CD4-positive, alpha-beta T cell treated with Interleukin-1 beta for 1 hour (primary cell): ENCODE data around the gene DPPA5.
"Not testable (repeated sequence)": the region's sequence is repeated elsewhere in the genome, so short reads cannot be mapped to it uniquely, and the experiment has no call there.

Experiments
- DNase-seq, 2 donors: peaks; one replicate each; pipeline ENCODE4 v3.0.0-alpha.2; 2020 to 2022

The DPPA5 gene

DNA sequence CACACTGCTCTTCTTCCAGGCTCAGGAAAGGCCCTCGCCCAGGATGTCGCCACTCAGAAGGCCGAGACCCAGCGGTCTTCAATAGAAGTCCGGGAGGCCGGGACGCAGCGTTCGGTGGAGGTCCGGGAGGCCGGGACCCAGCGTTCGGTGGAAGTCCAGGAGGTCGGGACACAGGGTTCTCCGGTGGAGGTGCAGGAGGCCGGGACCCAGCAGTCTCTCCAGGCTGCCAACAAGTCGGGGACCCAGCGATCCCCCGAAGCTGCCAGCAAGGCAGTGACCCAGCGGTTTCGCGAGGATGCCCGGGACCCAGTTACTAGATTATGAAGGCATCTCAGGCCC is 9.4 kb upstream of the DPPA5 start:
- no peak for DNase-seq

DNA sequence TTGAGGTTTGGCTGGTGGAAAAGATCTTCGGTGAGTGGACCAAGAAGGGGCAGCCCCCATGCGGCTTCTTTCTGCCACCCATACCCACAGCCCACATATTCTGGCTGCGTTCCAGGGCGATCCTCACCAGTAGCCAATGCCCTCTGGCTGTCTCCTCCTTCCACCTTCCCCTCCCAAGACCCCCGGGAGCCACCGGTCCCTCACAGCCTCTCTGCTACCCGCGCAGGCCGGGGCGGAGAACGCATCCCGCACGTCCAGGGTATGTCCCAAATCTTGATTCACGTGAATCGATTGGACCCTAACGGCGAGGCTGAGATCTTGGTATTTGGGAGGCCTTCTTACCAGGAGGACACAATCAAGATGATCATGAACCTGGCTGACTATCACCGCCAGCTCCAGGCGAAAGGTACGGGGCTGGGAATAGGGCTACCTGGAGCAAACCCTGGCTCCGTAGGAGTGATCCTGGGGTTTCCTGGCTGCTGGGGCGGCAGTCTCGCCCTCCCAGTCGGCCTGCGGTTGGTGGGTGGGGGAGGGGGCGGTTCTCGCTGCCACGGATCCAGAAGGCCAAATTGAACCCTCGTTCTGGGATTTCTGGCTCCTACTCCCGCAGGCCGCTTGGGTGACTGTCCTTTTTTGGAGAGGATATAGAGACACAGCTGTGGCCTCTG is 8.9 kb upstream of the DPPA5 start:
- DNase-seq, result no peak

DNA sequence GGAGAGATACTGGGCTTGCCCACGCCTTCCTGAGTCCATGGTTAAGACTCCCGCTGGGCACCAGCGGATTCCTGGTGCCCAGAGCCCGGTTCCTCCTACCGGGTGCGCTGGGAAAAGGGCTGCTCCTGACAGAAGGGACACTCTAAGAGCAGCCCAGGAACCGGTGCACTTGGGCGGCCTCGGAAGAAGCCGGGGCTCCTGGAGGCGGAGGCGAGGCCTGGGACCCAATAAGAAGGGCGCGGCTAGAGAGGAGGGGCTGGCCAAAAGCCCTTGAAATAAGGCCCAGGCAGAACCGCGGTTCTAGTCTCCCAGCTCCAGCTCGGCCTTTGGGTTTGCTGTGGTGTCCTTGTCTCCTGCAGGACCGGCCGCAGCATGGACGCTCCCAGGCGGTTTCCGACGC is 8.3 kb upstream of the DPPA5 start, which contains the start of gene KHDC3L:
Gene KHDC3L, plus strand, starts transcription at position 301 of the 400 bp plus-strand sequence. Its CDS starts 72 bp downstream, at position 373.
- no peak for DNase-seq

DNA sequence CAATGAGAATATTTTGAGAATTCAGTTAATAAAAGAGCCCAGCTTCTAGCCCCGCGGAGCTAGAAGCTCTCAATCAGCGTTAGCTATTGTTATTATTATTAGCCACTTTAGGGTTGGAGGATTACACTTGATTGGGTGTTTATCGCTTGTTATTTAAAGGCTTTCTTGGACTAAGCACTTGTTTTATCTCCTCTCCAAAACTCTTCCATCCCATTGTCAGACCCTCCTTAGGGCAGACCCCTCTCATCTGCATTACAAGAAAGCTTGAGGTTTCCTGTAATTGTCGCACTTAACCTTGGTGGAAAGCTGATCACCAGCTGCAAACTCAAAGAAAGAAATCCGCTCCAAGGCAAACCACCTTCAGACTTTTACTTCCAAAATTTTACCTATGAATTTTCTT is 4.8 kb downstream of the DPPA5 start:
- DNase-seq, result no peak

DNA sequence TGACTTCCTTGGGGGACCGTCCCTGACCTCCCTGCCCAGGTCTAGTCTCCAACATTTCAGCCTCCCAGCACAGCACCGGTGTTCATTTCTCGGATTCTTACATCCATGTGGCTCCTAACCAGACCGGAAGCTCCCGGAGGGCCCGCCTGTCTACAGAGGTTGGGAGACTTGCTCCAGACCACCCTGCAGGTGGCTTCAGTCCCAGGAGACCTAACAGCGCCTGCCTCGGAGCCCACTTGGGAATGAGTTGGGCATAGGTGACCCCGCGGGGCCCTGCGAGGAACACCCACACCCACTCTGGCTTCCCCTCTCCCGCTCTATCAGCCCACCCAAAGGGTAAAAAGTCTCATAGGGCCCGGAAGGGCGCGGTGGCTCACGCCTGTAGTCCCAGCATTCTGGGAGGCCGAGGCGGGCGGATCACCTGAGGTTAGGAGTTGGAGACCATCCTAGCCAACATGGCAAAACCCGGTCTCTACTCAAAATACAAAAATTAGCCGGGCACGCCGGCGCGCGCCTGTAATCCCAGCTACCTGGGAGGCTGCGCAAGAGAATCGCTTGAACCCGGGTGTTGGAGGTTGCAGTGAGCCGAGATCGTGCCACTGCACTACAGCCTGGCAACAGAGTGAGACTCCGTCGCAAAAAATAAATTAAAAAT is 5.4 kb downstream of the DPPA5 start:
- DNase-seq, result no peak

DNA sequence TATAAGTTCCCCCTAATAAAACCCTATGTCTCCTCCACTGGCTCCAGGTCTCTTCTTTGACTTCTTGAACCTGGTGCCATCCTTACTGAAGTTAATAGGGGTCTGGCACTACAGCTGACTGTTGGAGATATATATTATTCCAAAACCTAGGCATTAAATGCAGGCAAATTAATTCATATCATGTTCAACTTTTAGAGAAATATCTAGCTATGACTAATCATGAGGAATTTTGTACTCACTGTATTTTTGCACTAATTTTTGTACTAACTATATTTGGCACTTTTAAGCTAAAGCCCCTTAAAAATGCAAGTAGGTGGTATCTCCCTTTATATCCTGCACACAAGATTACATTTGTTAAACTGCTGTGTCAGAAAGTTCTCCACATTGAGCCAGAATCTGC is 10.9 kb downstream of the DPPA5 start:
- DNase-seq, result no peak

DNA sequence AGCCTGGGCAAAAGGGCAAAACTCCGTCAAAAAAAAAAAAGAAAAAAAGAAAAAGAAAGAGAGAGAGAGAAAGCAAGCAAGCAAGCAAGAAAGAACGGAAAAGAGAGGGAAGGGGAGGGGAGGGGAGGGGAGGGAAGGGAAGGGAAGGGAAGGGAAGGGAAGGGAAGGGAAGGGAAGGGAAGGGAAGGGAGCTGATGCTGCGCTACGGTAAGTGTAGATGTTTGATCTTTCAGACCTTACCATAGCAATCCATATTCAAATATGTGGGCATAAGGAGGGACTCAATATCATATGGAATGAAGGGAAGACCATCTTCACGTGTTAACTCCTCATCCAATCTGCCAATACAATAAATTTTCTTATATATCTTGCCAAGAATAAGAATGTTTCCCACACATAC is 11.9 kb downstream of the DPPA5 start:
- no peak for DNase-seq

DNA sequence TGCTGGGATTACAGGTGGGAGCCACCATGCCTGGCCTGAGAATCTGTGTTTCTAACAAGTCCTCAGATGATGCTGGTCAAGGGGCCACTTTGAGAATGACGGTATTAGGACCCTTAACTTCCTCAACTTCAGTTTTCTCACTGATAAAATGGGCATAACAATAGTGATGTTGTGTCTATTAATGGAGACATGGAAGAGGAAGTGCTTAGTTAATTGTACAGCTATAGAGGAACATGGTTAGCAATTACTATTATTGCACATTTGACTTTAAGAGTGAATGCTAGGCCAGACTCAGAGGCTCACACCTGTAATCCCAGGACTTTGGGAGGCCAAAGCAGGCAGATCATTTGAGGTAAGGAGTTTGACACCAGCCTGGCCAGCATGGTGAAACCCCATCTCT is 12.7 kb downstream of the DPPA5 start:
- no peak for DNase-seq

DNA sequence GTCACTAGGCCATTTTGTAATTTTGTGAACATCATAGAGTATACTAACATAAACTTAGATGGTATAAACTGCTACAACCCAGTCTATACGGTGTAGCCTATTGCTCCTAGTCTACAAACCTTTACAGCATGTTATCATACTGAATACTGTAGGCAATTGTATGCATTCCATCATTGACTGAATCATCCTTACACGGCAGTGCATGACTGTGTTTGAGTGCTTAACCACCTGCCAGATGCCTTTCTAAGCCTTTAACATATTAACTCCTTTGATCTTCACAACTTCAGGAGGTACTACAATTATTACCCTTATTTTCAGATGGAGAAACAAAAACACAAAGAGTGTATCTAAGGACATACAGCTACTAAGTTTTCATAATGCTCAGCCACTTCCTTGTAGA is 14.0 kb downstream of the DPPA5 start:
- no peak for DNase-seq

DNA sequence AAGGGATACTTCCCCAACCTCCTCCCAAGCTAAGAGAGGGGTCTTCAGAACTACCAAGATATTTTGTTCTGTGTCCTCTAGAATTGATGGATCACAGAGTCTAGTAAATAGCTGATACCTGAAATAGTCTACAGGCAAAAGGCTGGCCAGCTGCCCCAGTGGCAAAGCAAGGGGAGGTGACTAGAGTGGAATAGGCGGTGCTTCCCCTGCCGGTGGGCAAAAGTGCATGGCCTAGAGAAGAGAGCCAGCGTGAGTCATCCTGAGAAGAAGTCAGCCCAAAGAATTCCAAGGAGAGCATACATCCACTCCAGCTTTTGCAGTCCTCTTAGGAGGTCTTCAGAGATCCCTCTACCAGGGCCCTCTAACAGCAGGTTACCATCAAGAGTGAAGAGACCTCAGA is 14.7 kb downstream of the DPPA5 start:
- DNase-seq, result no peak

DNA sequence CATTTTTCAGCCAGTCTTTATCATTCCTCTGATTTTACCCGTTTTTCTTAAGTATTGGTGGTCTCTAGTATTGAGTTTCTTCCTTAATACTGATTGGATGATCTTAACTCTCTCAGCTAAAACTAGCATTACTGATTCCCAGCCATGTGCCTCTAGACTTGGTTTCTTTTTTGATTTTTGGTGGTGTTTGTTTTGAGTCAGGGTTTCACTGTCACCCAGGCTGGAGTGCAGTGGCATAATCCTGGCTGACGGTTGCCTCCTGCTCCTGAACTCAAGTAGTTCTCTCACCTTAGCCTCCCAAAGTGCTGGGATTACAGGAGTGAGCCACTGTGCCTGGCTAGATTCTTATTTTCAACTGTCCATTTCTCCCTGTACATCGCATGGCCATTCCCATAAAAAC is 24.9 kb downstream of the DPPA5 start:
- DNase-seq, result no peak

DNA sequence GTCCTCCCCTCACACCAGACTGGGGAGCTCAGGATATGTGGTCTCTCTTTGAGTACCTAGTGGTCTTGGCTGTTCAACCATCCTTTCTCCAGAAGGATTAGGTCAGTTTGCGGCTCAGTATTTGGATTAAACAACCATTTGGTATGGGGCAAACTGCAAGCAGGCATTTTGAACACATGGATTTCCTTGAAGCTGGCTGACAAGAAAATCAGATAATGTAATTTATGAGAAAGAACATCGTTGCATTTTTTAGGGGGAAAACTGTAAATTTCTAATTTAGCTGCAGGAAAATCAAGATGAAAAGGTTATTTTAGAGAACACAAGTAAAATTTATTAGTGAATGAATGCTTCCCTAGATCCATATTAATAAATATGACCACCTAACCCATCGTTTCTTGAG is 25.3 kb downstream of the DPPA5 start:
- DNase-seq, result no peak

DNA sequence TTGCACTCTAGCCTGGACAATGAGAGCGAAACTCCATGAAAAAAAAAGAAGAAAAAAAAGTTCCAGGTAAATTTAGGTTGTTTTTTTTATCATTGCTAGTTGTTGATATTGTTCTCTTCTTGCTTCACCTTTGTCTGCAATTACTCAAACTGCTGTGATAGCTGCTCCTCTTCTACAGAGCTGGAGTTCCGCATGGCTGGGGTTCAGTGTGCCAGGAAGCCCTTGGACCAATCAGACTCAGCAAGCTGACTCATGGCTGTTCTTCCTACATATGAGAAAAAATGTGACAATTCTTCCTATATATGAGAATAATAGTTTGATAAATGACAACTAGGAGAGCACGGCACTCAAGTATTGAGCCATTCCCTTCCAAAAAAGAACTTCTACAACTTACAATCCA is 28.4 kb downstream of the DPPA5 start:
- no peak for DNase-seq

DNA sequence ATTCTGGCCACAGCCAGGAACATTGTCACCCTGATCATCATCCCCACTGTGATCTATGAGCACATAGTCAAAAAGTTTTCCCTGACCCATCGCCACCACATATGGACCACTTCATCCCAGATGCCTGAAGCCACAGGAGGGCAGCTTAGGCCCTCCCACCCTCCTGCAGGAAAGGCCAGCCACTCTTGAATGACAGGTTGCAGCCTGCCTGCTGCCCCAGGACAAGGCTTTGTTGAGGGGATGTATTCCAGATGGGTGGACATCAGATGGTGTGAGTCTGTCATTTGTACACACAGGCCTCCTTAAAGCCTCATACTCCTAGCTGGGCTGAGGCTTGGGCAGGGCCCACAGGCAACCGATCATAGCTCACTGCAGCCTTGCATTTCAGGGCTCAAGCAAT is 30.8 kb downstream of the DPPA5 start:
- no peak for DNase-seq

DNA sequence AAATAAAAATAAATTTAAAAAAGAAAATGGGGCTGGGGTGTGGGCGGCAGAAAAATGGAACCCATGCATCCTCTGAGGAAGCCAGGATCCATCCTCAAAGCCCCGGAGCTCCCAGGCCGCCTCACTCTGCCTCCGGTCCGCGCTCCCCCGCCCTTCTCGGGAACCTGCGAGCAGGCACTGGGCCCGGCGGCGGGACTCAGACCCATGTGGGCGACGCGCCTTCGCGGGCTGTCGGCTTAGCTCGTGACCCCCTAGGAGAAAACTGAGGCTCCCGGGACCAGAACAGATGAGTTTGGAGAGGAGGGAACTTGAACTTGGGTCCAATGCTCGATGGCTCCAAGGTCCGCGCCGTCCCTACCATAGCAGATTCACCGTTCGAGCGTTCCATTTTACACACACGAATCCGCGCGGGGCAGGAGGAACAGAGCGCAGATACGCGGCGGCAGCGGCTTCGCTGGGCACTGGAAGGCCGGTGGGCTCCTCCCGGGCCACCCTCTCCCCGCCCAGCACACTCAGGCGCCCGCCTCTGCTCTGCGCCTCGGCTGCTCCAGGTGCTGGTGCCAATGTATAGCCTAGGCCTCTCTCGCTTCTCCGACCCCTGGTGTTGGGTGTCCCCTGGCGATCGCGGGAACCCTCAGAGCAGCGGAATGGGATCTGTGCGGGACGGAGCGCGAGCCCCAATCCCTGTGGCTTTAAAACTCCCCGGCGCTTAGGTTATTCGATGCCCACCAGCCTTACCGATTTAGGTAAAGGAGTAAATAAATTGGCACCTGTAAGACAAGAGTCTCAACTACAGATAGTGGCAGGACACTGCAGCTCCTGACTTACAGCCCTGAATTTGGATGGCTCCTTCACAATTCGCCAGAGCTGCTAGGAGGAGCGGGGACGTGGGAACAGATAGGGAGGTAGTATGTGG is 39.2 kb downstream of the DPPA5 start:
- no peak for DNase-seq

DNA sequence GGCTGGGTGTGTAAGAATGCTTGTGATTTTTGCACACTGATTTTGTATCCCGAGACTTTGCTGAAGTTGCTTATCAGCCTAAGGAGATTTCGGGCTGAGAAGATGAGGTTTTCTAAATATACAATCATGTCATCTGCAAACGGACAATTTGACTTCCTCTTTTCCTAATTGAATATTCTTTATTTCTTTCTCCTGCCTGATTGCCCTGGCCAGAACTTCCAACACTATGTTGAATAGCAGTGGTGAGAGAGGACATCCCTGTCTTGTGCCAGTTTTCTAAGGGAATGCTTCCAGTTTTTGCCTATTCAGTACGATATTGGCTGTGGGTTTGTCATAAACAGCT is 43.6 kb downstream of the DPPA5 start:
- not testable (repeated sequence) for DNase-seq

DNA sequence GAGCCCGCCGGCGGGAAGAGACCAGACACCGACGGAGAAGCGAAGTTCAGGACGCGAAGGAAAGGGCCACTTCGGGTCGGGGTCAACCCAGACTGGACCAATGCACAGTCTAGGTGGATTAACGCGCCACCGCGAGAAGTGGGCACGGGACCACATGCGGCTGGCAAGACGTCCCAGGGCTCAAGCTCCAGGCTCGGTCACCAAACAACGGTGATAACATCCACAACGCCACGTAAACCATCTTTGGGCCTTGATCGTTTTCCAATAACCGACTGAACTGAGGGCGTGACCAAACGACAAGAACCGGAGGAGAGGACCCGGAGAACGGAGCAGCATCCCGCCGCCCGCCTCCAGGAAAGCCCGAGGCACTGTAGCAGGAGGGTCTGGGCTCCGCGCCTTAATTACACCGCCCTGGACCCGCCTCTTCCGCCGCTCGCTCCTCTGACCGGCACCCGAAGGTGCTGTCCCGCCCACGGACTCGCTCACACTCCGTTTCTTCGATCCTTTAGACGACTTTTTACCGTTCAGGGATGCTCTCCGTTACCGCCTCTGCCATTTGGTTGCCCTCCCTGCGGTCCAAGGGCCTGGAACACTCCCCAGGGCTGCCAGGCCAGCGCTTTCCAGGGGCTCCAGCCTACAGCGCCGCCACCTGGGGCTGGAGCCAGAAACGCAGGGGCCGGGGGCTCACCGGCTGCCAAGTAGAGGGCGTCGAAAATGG is 44.1 kb downstream of the DPPA5 start:
- DNase-seq, result peak; percentile 44 to 53

DNA sequence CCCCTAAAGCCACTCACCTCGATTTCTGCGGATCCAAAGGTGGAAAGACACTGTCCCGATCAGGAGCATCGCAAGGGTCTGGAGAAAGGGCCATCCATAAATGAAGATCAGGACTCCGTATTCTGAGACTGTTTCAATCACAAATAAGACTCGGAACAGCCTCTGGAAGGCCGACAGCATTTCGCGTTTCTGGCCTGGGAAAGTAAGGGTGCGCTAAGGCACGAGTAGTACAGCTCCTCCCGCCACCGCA is 44.6 kb downstream of the DPPA5 start:
- DNase-seq, result no peak

DNA sequence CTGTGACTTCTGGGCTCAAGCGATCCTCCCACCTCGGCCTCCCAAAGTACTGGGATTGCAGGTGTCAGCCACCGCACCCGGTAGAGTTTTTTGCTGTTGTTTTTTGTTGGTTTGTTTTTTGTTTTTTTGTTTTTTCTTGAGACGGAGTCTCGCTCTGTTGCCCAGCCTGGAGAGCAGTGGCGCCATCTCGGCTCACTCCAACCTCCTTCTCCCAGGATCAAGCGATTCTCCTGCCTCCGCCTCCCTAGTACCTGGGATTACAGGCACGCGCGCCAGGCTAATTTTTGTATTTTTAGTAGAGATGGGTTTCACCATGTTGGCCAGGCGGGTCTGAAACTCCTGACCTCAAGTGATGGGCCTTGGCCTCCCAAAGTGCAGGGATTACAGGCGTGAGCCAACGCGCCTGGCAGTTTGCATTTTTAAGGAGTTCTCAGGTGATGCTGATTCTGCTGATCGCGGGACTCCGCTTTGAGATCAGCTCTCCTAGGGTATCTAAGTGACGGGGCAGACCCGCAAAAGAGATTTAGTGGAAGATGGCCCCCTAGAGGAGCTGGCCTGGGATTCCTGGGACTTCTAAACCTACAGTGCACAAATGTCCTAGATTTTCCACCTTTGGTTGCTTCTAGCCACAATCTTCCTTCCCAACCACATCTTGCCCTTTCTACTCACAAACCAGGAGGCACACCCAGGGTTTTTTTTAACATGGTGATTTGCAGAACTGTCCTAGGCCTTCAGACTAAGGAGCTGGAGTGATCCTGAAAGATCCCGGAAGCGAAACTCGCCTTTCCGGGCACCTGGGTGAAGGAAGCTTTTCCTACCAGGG is 45.2 kb downstream of the DPPA5 start:
- no peak for DNase-seq

DNA sequence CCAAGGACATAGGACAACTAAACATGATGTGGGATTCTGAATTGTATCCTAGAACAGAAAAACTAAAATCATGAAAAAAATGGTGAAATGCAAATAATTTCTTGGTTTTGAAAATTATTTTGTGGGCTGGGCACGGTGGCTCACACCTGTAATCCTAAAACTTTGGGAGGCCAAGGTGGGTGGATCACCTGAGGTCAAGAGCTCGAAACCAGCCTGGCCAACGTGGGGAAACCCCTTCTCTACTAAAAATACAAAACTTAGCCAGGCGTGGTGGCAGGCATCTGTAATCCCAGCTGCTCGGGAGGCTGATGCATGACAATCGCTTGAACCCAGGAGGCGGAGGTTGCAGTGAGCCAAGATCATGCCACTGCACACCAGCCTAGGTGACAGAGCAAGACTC is 50.3 kb downstream of the DPPA5 start:
- not testable (repeated sequence) for DNase-seq
